HEK293T (cell line): ENCODE results near the gene ELF3.

Experiments
- BHLHE40 ChIP-seq: fragments of 450-650 bp; IDR thresholded peaks from 2 replicates; pipeline ENCODE4 v1.6.1; 2016; ENCODE audit warnings: mild to moderate bottlenecking, moderate library complexity, borderline replicate concordance
- FOXA1 ChIP-seq: fragments of 450-650 bp; IDR thresholded peaks from 2 replicates; pipeline ENCODE4 v1.6.1; 2016; ENCODE audit warnings: mild to moderate bottlenecking
- FOXK2 ChIP-seq: fragments of 450-650 bp; IDR thresholded peaks from 2 replicates; pipeline ENCODE4 v1.6.1; 2016; ENCODE audit warnings: mild to moderate bottlenecking
- FOXM1 ChIP-seq: fragments of 450-650 bp; IDR thresholded peaks from 2 replicates; pipeline ENCODE4 v1.6.1; 2017; ENCODE audit warnings: mild to moderate bottlenecking, borderline replicate concordance
- SP1 ChIP-seq: fragments of 450-650 bp; IDR thresholded peaks from 2 replicates; pipeline ENCODE4 v1.6.1; 2017
- TF ChIP-seq, protein P1 (sequence below): fragments of 450-650 bp; IDR thresholded peaks from 2 replicates; pipeline ENCODE4 v1.6.1; 2016

DNA sequence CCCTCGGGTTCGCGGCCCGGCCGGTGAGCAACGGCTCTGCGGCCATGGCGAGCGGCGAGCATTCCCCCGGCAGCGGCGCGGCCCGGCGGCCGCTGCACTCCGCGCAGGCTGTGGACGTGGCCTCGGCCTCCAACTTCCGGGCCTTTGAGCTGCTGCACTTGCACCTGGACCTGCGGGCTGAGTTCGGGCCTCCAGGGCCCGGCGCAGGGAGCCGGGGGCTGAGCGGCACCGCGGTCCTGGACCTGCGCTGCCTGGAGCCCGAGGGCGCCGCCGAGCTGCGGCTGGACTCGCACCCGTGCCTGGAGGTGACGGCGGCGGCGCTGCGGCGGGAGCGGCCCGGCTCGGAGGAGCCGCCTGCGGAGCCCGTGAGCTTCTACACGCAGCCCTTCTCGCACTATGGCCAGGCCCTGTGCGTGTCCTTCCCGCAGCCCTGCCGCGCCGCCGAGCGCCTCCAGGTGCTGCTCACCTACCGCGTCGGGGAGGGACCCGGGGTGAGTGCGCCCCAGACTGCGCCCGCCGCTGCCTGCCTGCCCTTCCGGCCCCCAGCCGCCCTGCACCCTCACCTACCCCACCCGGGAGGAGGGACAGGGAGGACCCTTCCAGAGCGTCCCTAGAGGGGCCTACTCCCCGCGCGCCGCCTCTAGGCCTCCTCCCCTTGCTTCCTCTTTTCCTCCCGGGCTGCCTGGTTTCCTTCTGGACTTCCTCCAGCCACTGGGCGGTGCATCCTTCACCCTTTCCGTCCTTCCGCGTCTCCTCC lies 27.6 kb upstream of the ELF3 start, which contains the start of gene RNPEP:
- TF ChIP-seq SP1 (no peak), BHLHE40 (no peak), FOXM1 (no peak; the same call in 1 of the 2 replicates), FOXA1 (no peak), FOXK2 (no peak)
- TF ChIP-seq, protein P1, sequence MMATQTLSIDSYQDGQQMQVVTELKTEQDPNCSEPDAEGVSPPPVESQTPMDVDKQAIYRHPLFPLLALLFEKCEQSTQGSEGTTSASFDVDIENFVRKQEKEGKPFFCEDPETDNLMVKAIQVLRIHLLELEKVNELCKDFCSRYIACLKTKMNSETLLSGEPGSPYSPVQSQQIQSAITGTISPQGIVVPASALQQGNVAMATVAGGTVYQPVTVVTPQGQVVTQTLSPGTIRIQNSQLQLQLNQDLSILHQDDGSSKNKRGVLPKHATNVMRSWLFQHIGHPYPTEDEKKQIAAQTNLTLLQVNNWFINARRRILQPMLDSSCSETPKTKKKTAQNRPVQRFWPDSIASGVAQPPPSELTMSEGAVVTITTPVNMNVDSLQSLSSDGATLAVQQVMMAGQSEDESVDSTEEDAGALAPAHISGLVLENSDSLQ, result no peak
